Stimulated activated CD8-positive, alpha-beta memory T cell treated with anti-CD3 and anti-CD28 coated beads, Interleukin-12 subunit alpha, Interleukin-12 subunit beta, amount 100 ng/mL, for 24 hours (primary cell): ENCODE results near the gene MEF2D.

ENCODE experiments used
- DNase-seq: peaks from one replicate; pipeline ENCODE4 v3.0.0-alpha.2; 2020; ENCODE audit errors: extremely low read depth

Gene MEF2D

GRCh38 chr1:156427957-156428356 is 72.6 kb downstream of the MEF2D start:
- DNase-seq = no peak

GRCh38 chr1:156425943-156426342 is 74.6 kb downstream of the MEF2D start:
- no peak for DNase-seq

- DNase-seq = no peak
These were observed 75.7 kb downstream of the MEF2D start for GRCh38 chr1:156424806-156425432.

GRCh38 chr1:156423422-156424352 is 76.9 kb downstream of the MEF2D start:
- no peak for DNase-seq

- DNase-seq = no peak
These were observed 77.9 kb downstream of the MEF2D start for GRCh38 chr1:156422602-156423091.

- DNase-seq = no peak
These were observed 78.5 kb downstream of the MEF2D start for GRCh38 chr1:156421939-156422601.

GRCh38 chr1:156421062-156421938 is 79.3 kb downstream of the MEF2D start:
- peak; percentile 42 for DNase-seq

GRCh38 chr1:156420205-156421061 is 80.1 kb downstream of the MEF2D start:
- no peak for DNase-seq

- no peak for DNase-seq
These were observed 80.7 kb downstream of the MEF2D start for GRCh38 chr1:156419854-156420204.

- no peak for DNase-seq
These were observed 82.0 kb downstream of the MEF2D start for GRCh38 chr1:156418416-156419070.

- DNase-seq = no peak
These were observed 83.1 kb downstream of the MEF2D start for GRCh38 chr1:156417401-156418020.

- no peak for DNase-seq
These were observed 83.6 kb downstream of the MEF2D start for GRCh38 chr1:156416993-156417392.

- no peak for DNase-seq
These were observed 86.0 kb downstream of the MEF2D start for GRCh38 chr1:156414461-156415064.
